MM.1S (cell line): Measurements from ENCODE around the gene GATAD2B.
A peak's percentile ranks its signal among the peaks of the same experiment; 100 is the strongest.

Experiments used
- DNase-seq: peaks from one replicate; pipeline ENCODE4 v3.0.0-alpha.2; 2015
- H2AFZ ChIP-seq: fragments of 300-600 bp; sonication (generic); 2 replicates; pipeline ENCODE4 v1.6.0; 2016; ENCODE audit warnings: antibody characterized with exemption, low read length
- H3F3A ChIP-seq: fragments of 300-600 bp; sonication (generic); 2 replicates; pipeline ENCODE4 v1.6.1; 2016; ENCODE audit warnings: mild to moderate bottlenecking, antibody characterized with exemption, low read length, moderate library complexity, mixed read lengths; ENCODE audit not compliant: insufficient read depth
- H3K27ac ChIP-seq: fragments of 300-600 bp; sonication (generic); 2 replicates; pipeline ENCODE4 v1.5.1; 2016; ENCODE audit warnings: mild to moderate bottlenecking, low read length
- H3K27me3 ChIP-seq: fragments of 300-600 bp; sonication (generic); replicated peaks from 2 replicates; pipeline ENCODE4 v1.6.0; 2016; ENCODE audit warnings: low read length; ENCODE audit not compliant: insufficient read depth
- H3K36me3 ChIP-seq: fragments of 300-600 bp; sonication (generic); replicated peaks from 2 replicates; pipeline ENCODE4 v1.6.1; 2016; ENCODE audit warnings: mild to moderate bottlenecking, low read length, mixed read lengths; ENCODE audit not compliant: insufficient read depth
- H3K4me1 ChIP-seq: fragments of 300-600 bp; sonication (generic); 2 replicates; pipeline ENCODE4 v1.6.1; 2016; ENCODE audit warnings: low read length, mixed read lengths
- H3K4me2 ChIP-seq: fragments of 300-600 bp; sonication (generic); 2 replicates; pipeline ENCODE4 v1.6.0; 2016; ENCODE audit warnings: low read depth, low read length
- H3K4me3 ChIP-seq: fragments of 300-600 bp; sonication (generic); 2 replicates; pipeline ENCODE4 v1.5.1; 2016; ENCODE audit warnings: low read length, mixed read lengths
- H3K79me2 ChIP-seq: fragments of 300-600 bp; sonication (generic); 2 replicates; pipeline ENCODE4 v1.6.1; 2016; ENCODE audit warnings: mixed run types, low read length, mixed read lengths
- H3K9ac ChIP-seq: fragments of 300-600 bp; sonication (generic); 2 replicates; pipeline ENCODE4 v1.6.1; 2016; ENCODE audit warnings: low read length, mixed read lengths
- H3K9me2 ChIP-seq: fragments of 300-600 bp; sonication (generic); replicated peaks from 2 replicates; pipeline ENCODE4 v1.6.1; 2016; ENCODE audit warnings: mild to moderate bottlenecking, low read length, mixed read lengths; ENCODE audit not compliant: insufficient read depth
- H3K9me3 ChIP-seq: fragments of 300-600 bp; sonication (generic); replicated peaks from 2 replicates; pipeline ENCODE4 v1.6.1; 2016; ENCODE audit warnings: mild to moderate bottlenecking, low read length, mixed read lengths; ENCODE audit not compliant: insufficient read depth
- H4K20me1 ChIP-seq: fragments of 300-600 bp; sonication (generic); 2 replicates; pipeline ENCODE4 v1.6.1; 2016; ENCODE audit warnings: mild to moderate bottlenecking, low read length, moderate library complexity, mixed read lengths; ENCODE audit not compliant: insufficient read depth
- EZH2 ChIP-seq: fragments of 300-600 bp; sonication (generic); optimal IDR thresholded peaks from 2 replicates; pipeline ENCODE3; 2017; ENCODE audit warnings: low read depth, mild to moderate bottlenecking, antibody characterized with exemption, low read length, mixed read lengths
- EZH2phosphoT487 ChIP-seq: fragments of 300-600 bp; sonication (generic); IDR thresholded peaks from 2 replicates; pipeline ENCODE4 v1.6.1; 2018; ENCODE audit warnings: antibody characterized with exemption, low read length
- TF ChIP-seq, protein P1 (sequence below): fragments of 300-600 bp; sonication (generic); IDR thresholded peaks from 2 replicates; pipeline ENCODE4 v1.5.1; 2016; ENCODE audit warnings: antibody characterized with exemption, low read length, mixed read lengths

The GATAD2B gene

DNA sequence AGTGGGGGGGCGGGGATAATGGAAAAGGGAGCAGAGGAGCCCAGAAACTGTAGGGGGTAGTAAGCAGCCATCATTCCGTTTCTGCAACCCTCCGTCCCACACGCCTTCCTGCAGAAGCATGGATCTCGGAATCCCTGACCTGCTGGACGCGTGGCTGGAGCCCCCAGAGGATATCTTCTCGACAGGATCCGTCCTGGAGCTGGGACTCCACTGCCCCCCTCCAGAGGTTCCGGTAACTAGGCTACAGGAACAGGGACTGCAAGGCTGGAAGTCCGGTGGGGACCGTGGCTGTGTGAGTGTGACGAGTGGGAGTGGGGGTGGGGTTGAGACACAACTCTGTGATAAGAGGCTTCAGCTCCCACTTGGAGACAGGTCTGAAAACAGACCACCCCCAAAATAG lies 45.6 kb upstream of the GATAD2B start:
- Histone ChIP-seq H3F3A (peaks cover 37% of the 10 kb centered on the region), H3K27ac (no peak overlapping the region), H3K36me3 (no peaks in the 10 kb centered on the region), H3K9me2 (no peaks in the 10 kb centered on the region), H4K20me1 (no peaks in the 10 kb centered on the region), H3K4me1 (peaks cover 20% of the 10 kb centered on the region), H3K79me2 (peaks cover 21% of the 10 kb centered on the region), H3K9me3 (no peaks in the 10 kb centered on the region), H3K4me3 (peak overlapping the region; percentile 80), H2AFZ (peak overlapping the region; percentile 95), H3K27me3 (no peaks in the 10 kb centered on the region), H3K9ac (peak overlapping the region; percentile 84; the same call in 1 of the 2 replicates), H3K4me2 (peak overlapping the region; percentile 98)
- TF ChIP-seq EZH2 = no peak
- TF ChIP-seq EZH2phosphoT487 = no peak
- TF ChIP-seq, protein P1, sequence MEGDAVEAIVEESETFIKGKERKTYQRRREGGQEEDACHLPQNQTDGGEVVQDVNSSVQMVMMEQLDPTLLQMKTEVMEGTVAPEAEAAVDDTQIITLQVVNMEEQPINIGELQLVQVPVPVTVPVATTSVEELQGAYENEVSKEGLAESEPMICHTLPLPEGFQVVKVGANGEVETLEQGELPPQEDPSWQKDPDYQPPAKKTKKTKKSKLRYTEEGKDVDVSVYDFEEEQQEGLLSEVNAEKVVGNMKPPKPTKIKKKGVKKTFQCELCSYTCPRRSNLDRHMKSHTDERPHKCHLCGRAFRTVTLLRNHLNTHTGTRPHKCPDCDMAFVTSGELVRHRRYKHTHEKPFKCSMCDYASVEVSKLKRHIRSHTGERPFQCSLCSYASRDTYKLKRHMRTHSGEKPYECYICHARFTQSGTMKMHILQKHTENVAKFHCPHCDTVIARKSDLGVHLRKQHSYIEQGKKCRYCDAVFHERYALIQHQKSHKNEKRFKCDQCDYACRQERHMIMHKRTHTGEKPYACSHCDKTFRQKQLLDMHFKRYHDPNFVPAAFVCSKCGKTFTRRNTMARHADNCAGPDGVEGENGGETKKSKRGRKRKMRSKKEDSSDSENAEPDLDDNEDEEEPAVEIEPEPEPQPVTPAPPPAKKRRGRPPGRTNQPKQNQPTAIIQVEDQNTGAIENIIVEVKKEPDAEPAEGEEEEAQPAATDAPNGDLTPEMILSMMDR = no peak
- no peak for DNase-seq

DNA sequence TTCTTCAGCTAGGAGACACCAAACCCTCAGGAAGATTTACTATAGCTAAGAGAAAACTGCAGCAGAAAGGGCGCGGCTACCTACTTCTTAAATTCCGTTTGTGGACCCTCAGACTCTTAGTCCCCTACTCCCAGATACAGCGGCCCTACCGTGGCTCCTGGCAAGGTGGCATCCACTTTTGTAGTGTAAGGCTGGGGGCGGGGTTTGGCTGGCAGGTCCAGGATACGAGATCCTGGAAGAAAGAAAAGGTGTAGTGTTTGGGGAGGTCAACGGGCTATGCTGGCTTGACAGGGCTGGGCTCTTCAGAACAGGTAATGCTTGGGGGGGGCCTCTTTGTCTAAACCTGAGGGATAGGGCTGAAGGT lies 45.2 kb upstream of the GATAD2B start:
- Histone ChIP-seq H3K4me1 (peaks cover 20% of the 10 kb centered on the region), H3K27ac (peak overlapping the region; percentile 88; the same call in 1 of the 2 replicates), H3K79me2 (peaks cover 23% of the 10 kb centered on the region)

DNA sequence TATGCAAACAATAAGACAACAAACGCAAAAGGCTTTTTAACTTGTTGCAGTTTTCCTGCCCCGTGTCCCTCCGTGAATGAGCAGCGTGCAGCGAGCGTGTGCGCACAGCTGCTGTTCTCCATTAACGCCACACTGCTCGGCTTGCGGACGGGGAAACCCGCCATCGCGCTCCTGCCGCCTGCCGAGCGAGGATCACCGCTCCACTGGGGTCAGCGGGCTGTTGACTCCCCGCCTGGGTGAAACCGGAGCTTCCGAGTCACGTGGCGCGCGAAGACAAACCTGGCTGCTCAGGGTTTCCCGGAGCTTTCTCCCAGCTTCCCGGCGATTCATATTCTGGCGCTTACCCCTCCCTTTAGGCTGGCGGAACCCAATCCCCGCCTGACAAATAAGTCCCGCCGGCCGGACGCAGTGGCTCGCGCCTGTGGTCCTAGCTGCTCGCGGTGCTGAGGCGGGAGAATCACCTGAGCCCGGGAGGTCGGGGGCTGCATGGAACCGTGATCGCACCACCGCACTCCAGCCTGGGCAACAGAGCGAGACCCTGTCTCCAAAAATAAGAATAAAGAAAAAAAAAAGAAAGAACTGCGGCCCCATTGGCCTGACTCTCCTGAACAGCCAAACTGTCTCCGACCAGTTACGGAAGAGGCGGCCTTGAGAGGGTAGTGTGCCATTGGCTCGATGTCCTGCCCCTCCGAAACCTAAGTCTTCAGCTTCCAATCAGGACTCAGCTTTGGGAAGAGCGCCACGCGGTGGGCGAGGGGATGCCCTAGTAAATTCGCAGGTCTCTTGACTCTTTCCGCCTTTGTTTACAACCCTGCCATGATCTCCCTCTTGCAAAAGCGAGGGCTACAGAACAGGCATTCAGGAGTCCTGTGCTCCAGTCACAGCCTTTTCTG lies 44.6 kb upstream of the GATAD2B start, which contains the start of gene CREB3L4:
Gene CREB3L4 (plus strand): TSS at position 796 of the 893 bp plus-strand sequence. CDS start 624 bp downstream, outside the sequence.
- no peaks in the 10 kb centered on the region for H4K20me1 ChIP-seq
- H2AFZ ChIP-seq = peak within 1 kb of the TSS; percentile 95
- H3K79me2 ChIP-seq = peaks cover 29% of the 10 kb centered on the region
- no peaks in the 10 kb centered on the region for H3K36me3 ChIP-seq
- TF ChIP-seq, protein P1 = peak; percentile 61
- no peak for TF ChIP-seq EZH2phosphoT487
- no peak for TF ChIP-seq EZH2
- no peaks in the 10 kb centered on the region for H3K27me3 ChIP-seq
- H3K4me2 ChIP-seq = peak within 1 kb of the TSS; percentile 98
- H3K27ac ChIP-seq = peak within 1 kb of the TSS; percentile 88
- H3F3A ChIP-seq = peaks cover 29% of the 10 kb centered on the region
- peak; percentile 99 for DNase-seq
- peak within 1 kb of the TSS; percentile 80 for H3K4me3 ChIP-seq
- no peaks in the 10 kb centered on the region for H3K9me2 ChIP-seq
- peaks cover 23% of the 10 kb centered on the region for H3K4me1 ChIP-seq
- H3K9ac ChIP-seq = peak within 1 kb of the TSS; percentile 84
- H3K9me3 ChIP-seq = no peaks in the 10 kb centered on the region

More for the DNA sequence above, 45.2 kb upstream of the GATAD2B start:
- no peaks in the 10 kb centered on the region for H3K9me2 ChIP-seq
- H3K9me3 ChIP-seq = no peaks in the 10 kb centered on the region
- peak overlapping the region; percentile 95 for H2AFZ ChIP-seq
- peak overlapping the region; percentile 80 for H3K4me3 ChIP-seq
- H3K36me3 ChIP-seq = no peaks in the 10 kb centered on the region
- TF ChIP-seq, protein P1 = no peak
- no peaks in the 10 kb centered on the region for H3K27me3 ChIP-seq
- H3K4me2 ChIP-seq = peak overlapping the region; percentile 98
- peak overlapping the region; percentile 84 for H3K9ac ChIP-seq
- DNase-seq = no peak
- H4K20me1 ChIP-seq = no peaks in the 10 kb centered on the region
- peaks cover 35% of the 10 kb centered on the region for H3F3A ChIP-seq
